Stimulated activated CD4-positive, alpha-beta T cell treated with anti-CD3 and anti-CD28 coated beads, Interleukin-2, amount 100 ng/mL, for 24 hours (primary cell): ENCODE data around the gene RAI1.
"Not testable (repeated sequence)": the region's sequence is repeated elsewhere in the genome, so short reads cannot be mapped to it uniquely, and the experiment has no call there.

Source experiments
- DNase-seq, 2 donors: peaks; one replicate each; pipeline ENCODE4 v3.0.0-alpha.2; 2020

RAI1 gene

GRCh38 chr17:17806611-17807274, 125.5 kb downstream of the RAI1 start:
- no peak for DNase-seq

- no peak for DNase-seq
Measured at GRCh38 chr17:17807440-17807839, 126.2 kb downstream of the RAI1 start.

DNA sequence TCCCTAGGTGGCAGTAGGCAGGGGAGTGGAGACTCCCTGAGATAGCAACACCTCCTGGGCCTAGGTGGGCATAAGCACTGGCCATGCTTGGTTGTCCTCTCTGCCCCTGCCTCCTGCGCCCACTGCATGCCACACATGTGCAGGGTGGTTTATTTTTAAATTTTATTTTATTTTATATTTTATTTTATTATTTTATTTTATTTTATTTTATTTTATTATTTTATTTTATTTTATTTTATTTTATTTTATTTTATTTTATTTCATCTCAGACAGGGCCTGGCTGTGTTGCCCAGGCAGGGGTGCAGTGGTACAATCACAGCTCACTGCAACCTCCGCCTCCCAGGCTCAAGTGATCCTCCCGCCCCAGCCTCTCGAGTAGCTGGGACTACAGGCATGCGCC, 126.9 kb downstream of the RAI1 start:
- DNase-seq, result not testable (repeated sequence)

GRCh38 chr17:17808706-17809432, 127.6 kb downstream of the RAI1 start:
- no peak for DNase-seq

DNA sequence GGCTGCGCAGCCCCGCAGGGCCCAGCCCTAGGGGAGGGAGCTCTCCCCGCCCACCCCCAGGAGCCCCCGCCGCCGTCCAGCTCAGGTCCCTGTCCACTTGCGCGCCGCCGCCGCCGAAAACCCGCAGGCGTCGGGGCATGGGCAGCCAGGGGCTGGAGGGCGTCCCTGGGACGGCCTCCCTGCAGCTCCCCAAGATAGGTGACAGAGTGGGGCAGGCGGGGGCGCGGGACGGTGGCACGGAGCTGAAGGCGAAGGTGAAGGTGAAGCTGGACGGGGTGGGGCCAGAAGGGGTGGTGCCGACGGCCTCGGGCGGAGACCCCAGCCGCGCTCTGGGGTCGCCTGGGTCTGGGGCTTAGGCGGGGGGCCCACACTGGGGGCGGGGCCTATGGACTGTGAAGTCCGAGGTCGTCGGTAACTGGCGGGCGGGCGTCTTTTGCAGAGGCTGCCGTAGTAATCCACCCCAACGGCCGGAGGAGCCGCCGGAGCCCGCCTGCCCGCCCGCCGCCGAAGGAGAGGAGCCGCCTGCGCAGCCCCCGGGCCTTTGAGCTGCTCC, 128.3 kb downstream of the RAI1 start:
- DNase-seq, result no peak

DNA sequence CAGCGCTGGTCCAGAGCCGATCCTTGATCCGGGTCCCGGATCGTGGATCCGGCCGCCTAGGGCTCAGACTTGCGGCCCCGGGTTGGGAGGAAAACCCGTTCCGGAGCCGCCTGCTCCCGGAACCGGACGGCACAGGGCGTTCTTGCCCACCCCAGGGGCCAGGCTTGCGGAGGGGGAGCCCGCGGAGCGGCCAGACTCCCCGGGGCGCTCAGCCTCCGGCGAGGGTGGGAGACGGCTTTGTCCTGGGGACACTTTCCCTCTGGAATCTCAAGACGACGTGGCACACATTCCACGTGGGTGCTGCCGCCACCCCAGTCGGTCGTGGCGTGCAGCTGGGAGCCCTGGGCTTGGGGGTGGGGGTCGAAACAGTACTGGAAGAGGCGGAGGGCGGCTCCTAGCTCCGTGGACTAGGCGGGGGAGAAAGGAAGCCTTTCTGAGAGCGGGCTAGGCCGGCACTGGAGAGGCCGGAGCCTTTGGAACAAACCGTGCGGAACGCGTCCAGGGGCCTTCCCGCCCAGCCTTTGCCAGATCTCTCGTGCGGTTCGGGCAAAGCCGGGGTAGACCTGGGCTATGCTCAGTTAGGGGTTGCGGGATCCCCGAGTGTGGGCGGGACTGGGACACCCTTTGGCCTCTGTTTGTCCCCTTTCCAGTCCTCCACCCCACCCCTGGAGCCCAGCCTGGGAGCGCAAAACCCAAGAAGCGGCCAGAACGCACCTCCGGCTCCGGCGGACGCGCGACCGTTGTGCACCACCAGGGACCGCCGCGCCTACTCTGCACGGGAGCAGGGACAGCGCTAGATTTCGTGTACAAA, 129.0 kb downstream of the RAI1 start:
- DNase-seq, result no peak

GRCh38 chr17:17810895-17811248, 129.6 kb downstream of the RAI1 start:
- DNase-seq, result no peak

- no peak for DNase-seq
Measured at GRCh38 chr17:17811381-17812210, 130.3 kb downstream of the RAI1 start.

- peak; percentile 73 to 77 for DNase-seq
Measured at GRCh38 chr17:17812211-17813054, 131.2 kb downstream of the RAI1 start.

DNA sequence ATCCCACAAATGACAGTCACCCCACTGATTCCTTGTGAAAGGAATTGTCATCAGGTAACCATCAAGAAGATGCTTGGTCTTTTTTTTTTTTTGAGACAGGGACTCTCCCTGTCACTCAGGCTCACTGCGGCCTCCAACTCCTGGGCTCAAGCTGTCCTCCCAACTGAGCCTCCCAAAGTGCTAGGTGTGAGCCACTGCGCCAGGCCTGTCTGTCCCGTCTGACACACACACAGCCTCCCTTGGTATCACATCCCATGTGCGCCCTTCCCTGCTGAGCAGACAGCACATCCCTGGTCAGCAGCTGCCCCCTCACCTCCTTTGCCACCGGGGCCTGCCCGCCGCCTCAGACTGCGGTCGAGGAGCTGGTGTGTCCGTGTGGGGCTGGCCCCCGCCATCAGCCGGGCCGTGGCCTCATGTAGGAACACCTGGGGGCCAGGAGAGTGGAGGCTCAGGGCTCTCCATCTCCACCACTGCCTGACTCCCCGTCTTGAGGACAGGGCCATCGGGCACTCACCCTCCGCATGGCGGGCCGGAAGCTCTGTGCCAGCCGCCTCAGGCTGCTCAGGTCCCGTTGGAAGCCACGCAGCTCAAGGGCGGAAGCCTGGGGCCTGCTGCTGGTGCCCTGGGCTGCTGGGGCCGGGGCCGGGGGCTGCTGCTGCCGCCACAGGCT, 131.9 kb downstream of the RAI1 start:
- DNase-seq, result no peak

DNA sequence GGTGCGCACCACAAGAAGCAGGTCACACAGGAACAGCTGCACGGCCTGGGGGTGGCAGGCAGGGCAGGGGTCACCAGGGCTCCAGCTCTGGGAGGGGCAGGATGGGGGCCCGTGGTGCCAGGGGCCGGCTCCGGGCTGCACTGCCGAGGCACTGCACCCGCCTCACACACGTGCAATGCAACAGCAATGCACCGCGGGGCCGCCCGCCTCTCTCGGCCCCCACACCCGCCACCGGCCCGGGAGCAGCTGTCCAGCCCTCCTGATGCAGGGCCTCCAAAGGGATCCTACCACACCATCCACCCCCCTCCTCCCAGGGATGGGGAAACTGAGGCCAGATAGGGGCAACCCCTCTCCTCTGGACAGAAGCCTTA, 132.5 kb downstream of the RAI1 start:
- DNase-seq, result no peak

- DNase-seq, result no peak
Measured at GRCh38 chr17:17814162-17815061, 133.2 kb downstream of the RAI1 start.

DNA sequence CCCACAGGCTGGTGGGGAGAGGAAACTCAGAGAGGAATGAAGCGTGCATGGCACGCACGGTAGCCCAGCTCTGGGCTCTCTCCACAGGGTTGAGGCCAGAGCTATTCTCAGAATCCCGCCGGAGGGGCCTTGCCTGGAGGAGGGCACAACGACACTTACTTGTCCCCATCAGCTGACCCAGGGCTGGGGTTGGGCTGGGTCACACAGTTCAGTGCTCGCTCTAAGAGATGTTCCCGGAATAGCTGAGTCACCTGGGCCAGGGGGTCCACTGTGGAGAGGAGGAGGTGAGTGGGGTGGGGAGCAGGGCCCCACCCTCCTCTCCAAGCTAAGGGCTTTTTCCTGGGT, 133.8 kb downstream of the RAI1 start:
- DNase-seq, result no peak

- no peak for DNase-seq
Measured at GRCh38 chr17:17815436-17816200, 134.4 kb downstream of the RAI1 start.

GRCh38 chr17:17816240-17816814, 135.1 kb downstream of the RAI1 start:
- DNase-seq, result no peak

- DNase-seq, result no peak
Measured at GRCh38 chr17:17816831-17817551, 135.7 kb downstream of the RAI1 start.

GRCh38 chr17:17817552-17817947, 136.3 kb downstream of the RAI1 start:
- DNase-seq, result no peak

- peak in 1 of 2 donors; percentile 45 for DNase-seq
Measured at GRCh38 chr17:17818088-17818526, 136.8 kb downstream of the RAI1 start.
